GM21423 (cell line): ENCODE measurements around the gene AKAP17A.
A peak's percentile ranks its signal among the peaks of the same experiment; 100 is the strongest.

Experiments
- ATAC-seq: cut with Tn5 transposase; IDR thresholded peaks from one replicate; pipeline ENCODE4 v1.9.1; 2021; ENCODE audit warnings: mild to moderate bottlenecking, moderate library complexity; ENCODE audit not compliant: unreplicated experiment

AKAP17A gene

DNA sequence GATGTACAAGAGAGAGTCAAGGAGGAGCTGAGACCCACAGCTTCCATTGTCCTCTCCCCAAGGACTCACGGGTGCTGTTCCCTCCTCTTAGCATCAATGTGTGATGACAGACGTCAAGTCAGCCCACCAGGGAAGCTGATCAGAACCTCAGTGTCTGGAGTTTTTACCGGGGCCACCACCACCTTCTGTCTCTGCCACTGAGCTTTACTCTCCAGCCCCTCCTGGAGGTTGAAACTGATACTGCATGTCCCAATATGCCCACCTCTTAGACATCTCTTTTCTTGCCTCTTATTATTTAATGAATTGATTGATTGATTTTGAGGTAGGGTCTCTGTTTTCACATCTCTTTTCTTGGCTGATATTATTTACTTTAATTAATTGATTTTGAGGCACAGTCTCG is 10.3 kb upstream of the AKAP17A start:
- ATAC-seq = no peak

DNA sequence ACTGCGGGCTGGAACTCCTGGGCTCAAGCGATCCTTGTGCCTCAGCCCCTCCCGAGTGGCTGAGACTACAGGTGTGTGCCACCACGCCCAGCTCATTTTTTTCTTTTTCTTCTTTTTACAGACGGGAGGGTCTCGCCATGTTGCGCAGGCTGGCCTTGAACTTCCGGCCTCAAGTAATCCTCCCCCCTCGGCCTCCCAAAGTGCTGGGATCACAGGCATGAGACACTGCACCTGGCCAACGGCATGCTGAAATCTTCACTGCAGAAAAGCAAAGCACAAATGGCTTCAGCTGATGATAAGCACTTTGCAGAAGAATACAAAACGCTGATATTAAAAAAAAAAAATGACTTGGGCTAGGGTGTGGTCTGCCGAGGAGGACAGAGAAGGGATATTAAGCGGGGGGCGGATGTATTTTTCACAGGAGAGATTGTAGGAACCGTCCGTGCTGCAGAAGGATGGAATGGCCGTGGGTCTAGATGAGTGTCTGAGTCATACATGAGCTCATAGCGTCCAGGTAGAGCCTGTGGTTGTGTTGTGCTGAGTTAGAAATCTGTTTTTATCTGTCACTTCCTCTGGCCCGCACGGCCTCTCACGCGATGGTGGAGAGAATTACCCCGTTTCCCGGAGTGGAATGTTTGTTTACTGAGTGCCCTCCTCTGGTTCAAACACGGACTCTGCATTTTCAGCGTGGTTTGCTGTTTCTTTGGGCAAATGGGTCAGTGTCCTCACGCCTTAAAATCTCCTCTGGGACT is 8.5 kb upstream of the AKAP17A start:
- peak; percentile 73 for ATAC-seq

GRCh38 chrX:1584237-1585011 is 7.0 kb upstream of the AKAP17A start:
- no peak for ATAC-seq

GRCh38 chrX:1587161-1587560 is 4.2 kb upstream of the AKAP17A start:
- ATAC-seq = no peak

- no peak for ATAC-seq
Observed at GRCh38 chrX:1589356-1590130, 1.9 kb upstream of the AKAP17A start.

DNA sequence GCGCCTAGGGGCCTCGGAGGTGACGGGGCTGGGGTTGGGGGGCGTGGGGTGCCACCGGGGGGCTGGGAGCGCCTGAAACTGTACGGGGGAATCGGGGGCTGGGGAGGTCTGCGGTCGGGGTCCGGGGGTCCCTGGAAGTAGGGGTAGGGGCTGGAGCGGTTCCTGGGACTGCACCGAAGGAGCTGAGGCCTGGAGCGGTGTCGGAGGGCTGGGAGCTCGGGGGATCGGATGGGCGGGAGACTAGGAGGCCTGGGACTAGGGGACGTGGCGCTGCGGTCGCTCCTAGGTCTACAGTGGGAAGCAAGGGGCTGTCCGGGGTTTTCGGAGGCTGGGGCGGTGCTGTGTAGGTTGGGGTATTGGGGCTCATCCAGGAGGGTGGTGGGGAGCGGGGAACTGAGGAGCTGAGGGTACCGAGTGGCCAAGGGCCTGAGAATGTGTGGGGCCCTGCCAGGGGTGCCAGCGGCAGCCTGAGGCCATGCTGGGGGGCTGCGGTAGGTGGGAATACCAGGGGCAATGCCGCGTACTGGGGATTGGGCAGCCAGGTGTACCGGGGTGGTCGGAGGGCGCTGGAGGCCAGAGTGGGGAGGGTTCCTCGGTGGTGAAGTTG is 562 bp downstream of the AKAP17A start:
- ATAC-seq = peak; percentile 1

GRCh38 chrX:1592470-1593142 is 1.2 kb downstream of the AKAP17A start:
- peak; percentile 43 for ATAC-seq

- ATAC-seq = no peak
Observed at GRCh38 chrX:1593286-1594271, 2.2 kb downstream of the AKAP17A start.

DNA sequence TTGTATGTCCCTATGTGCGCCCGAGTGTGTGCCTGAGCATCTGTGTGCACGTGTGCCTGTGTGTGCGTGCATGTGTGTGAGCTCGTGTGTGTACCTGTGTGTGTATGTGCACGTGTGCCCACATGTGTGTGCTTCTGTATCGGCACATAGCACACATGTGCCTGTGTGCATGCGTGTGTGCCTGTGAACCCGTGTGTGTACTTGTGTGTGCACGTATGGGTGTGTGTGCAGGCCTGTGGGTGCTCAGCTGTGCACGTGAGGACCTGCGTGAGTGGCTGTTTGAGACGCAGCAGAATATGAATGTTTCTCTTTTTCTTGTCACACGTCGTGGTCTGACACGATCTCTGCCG is 4.3 kb downstream of the AKAP17A start:
- no peak for ATAC-seq

- ATAC-seq = no peak
Observed at GRCh38 chrX:1596676-1597344, 5.4 kb downstream of the AKAP17A start.

DNA sequence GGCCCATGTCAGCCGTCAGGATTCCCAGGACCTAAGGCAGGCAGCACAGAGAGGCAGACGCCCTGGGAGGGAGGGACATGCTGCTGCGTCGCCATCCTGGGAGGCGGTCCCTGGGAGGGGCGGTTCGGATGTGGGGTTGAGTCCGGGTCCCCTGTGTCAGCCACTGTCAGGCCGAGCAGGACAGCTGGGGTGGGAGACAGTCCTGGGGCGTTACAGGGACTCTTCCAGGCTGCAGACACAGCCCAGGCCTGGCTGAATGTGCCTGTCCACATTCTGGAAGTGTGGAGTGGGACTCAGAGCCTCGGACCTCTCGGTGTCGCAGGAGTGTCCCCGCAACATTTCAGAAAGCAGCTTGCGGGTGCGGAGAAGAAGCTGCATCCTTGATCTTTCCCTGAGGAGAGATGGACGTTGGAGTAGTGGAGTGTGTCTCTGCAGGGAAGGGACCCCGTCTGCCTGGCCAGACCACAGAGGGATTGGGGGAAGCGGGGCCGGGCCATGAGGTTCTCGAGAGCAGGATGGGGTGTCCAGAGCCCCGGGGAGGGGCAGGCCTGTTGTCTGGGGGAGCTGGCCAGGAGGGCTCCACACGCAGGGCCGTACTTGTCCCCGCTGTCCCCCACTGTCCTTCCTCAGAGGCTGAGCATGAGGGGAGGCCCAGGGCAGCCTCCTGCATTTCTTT is 6.1 kb downstream of the AKAP17A start:
- ATAC-seq = no peak

GRCh38 chrX:1598021-1598875 is 6.8 kb downstream of the AKAP17A start:
- ATAC-seq = peak; percentile 50

DNA sequence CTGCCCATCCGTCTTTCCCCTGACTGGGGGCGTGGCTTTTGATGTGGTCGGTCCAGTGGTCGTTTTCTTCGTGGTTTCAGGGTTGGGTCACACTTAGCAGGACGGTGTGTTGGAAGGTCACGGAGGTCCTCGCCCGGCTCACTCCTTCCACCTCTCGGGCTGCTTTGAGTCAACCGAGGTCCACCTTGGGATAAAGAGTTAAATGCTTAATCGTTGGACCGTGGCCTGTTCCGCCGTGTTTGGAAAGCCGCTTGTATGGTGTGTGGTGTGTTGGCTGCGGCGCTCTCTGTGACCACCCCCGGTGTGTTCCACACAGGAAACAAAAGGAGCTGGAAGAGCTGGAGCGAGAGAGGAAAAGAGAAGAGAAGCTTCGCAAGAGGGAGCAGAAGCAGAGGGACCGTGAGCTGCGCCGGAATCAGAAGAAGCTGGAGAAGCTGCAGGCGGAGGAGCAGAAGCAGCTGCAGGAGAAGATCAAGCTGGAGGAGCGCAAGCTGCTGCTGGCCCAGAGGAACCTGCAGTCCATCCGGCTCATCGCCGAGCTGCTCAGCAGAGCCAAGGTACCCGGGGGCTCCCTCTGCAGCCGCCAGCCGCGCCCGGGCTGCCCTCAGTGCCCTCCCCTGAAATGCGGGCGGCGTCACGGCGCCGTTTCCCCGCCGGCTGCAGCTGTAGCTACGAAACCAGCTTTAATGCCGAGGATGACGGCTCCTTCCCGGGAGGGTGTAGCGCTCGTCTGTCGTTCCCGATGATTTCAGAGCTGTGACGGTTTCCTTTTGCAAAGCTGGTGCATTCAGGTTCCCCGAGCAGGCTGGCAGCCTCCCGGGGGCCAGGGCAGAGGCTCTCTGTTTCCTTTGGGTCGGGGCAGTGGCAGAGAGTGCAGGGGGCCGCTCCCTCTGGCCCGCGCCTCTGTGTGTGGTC is 7.7 kb downstream of the AKAP17A start:
- no peak for ATAC-seq

GRCh38 chrX:1599791-1600405 is 8.5 kb downstream of the AKAP17A start:
- no peak for ATAC-seq

DNA sequence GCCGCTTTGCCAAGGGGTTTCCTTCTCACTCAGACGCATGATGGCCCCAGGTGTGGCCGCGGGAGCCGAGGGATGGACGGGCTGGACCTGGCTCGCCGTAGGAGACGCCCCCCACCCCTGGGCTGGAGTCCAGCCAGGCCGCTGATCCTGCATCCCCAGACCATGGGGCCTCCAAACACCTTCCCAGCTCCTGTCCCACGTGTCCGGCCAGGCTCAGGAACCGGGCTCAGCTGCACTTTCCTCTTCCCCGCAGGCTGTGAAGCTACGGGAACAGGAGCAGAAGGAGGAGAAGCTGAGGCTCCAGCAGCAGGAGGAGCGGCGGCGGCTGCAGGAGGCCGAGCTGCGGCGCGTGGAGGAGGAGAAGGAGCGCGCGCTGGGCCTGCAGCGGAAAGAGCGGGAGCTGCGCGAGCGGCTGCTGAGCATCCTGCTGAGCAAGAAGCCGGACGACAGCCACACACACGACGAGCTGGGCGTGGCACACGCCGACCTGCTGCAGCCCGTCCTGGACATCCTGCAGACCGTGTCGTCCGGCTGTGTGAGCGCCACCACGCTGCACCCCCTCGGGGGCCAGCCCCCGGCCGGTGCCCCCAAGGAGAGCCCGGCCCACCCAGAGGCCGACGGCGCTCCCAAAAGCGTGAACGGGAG is 9.1 kb downstream of the AKAP17A start:
- no peak for ATAC-seq
